ENCODE data around the gene PCBP3.
"Not testable (repeated sequence)": the region's sequence is repeated elsewhere in the genome, so short reads cannot be mapped to it uniquely, and the experiment has no call there.

Gene PCBP3

DNA sequence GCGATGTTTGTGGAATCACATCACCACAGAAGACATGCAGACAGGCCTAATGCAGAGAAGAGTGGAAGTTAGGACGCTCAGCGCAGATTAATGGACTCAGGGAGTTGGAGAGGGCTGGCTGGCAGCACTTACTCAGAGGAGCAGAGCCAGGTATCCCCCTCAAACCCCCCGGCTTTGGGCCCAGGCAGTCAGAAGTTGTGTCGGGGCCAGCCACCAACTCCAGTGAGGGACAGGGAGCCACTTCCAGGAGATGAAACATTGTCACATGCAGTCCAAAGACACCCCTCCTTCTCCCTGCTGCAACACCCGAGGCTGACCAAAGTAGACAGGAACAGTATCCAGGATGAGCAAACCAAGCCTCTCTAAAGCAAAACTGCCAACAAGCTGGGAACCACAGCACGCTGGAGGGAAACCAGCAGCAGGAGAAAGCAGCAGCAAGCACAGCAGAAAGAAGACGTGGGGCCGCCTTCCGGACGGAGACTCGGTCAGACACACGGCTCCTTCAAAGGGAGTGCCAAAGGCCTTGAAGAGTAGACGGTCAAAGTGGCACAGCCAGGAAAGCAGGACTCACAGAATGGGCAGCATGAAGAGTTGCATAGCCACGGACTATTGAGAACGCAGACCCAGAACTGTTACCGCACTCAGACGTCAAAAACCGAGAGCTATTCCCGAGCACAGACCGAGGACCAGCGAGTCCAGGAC, 149.3 kb downstream of the PCBP3 start:
- no peak for DNase-seq

GRCh38 chr21:45794027-45794426, 150.5 kb downstream of the PCBP3 start:
- no peak for DNase-seq

DNA sequence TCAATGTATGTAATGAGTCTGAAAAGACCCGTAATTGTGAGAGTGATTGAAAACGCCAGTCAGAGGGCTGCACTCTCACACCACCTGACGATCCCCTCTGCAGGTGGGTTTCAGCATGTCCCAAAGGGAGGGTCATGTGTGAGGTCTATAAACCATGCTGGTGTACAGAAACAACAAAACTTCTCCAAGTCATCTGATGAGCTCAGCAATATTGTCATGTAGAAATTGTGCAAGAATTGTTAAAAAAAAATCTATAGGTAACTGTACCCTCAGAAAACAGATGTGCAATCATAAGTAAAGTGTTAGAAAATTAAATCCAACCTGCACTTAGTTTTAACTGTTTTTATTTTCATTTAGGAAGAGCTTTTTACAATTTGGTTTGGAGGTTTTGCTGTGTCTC, 152.5 kb downstream of the PCBP3 start:
- DNase-seq = no peak

DNA sequence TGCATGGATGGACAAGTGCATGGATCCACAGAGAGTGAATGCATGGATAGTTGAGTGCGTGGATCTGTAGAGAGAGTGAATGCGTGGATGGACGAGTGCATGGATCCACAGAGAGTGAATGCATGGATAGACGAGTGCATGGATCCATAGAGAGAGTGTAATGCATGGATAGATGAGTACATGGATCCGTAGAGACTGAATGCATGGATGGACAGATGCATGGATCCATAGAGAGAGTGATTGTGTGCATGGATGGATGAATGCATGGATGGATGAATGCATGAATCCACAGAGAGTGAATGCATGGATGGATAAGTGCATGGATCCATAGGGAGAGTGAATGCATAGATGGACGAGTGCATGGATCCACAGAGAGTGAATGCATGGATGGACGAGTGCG, 153.8 kb downstream of the PCBP3 start:
- no peak for DNase-seq

DNA sequence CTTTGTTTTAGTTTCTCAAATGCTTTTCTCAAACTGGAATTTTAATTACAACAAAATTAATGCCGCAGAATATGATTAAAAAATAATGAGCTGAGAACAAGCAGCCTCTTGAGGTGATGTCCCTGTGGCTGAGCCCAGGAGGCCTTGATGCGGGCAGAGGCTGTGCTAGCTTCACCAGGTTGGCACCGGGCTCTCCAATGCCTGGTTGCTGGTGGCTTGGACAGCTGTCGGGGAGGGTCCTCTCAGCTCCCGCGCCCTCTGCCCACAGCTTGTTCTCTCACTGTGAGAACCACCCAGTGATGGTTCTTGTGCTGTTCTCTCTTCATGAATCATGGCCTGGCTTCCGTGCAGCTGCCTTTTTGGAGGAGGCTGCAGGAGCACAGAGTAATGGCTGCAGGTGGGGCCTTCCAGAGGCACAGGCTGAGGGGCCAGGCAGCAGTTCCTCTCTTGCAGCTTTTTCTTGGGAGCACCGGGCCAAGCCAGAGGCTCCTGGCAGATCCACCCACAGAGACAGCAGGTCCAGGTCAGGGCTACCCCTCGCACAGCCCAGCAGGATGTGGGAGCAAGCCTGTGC, 156.3 kb downstream of the PCBP3 start:
- DNase-seq = no peak

GRCh38 chr21:45800339-45801080, 157.0 kb downstream of the PCBP3 start:
- DNase-seq = no peak

GRCh38 chr21:45801129-45801964, 157.8 kb downstream of the PCBP3 start:
- DNase-seq = no peak

GRCh38 chr21:45801989-45802388, 158.5 kb downstream of the PCBP3 start:
- DNase-seq = no peak

DNA sequence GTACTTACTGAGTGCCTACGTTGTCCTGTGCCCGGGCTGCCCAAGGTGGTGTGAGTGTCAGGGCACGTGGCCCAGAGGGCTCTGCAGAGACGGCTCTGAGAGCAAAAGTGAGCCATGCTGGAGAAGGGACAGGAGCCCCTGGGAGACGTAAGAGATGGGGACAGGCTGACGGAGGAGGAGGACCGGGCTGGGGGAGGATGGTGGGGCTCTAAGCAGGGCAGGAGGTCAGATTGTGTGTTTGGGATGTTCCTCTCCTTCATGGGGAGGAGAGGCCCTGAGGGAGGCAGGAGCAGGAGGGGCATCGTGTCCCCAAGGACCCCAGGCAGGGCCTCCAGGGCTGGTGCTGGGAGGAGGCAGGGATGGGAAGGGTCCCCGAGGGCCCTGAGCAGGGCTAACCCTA, 158.9 kb downstream of the PCBP3 start:
- DNase-seq = no peak

GRCh38 chr21:45802956-45803617, 159.6 kb downstream of the PCBP3 start:
- DNase-seq = no peak

- DNase-seq = no peak
Observed at GRCh38 chr21:45803618-45804340, 160.3 kb downstream of the PCBP3 start.

DNA sequence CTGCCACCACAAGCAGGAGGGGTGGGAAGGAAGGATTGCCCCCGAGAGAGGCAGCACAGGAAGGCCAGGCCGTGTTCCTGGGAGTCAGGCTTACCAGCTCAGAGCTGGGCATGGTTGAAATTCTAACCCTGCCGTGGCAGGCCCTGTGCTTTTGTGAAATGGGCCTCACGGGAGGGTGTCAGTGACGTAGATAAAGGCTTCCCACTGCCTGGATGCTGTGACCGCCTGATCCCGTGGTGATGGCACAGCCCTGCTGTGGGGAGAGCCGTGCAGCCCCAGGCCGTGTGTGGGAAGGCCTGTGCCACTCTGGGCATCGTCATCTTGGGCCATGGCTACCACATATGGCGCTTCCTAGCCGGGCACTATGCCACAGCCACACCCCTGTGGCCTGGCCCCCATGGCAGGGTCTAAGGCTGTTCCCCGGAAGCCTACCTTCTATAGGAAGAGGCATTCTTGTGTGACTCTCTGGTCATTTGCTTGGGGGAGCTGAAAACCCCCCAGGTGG, 161.3 kb downstream of the PCBP3 start:
- no peak for DNase-seq

- no peak for DNase-seq
Observed at GRCh38 chr21:45805321-45805720, 161.8 kb downstream of the PCBP3 start.

GRCh38 chr21:45806042-45806441, 162.5 kb downstream of the PCBP3 start:
- no peak for DNase-seq

DNA sequence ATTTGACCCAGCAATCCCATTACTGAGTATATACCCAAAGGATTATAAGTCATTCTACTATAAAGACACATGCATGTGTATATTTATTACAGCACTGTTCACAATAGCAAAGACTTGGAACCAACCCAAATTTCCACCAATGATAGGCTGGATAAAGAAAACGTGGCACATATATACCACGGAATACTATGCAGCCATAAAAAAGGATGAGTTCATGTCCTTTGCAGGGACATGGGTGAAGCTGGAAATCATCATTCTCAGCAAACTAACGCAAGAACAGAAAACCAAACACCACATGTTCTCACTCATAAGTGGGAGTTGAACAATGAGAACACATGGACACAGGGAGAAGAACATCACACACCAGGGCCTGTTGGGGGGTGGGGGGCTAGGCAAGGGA, 165.1 kb downstream of the PCBP3 start:
- DNase-seq = not testable (repeated sequence)

- no peak for DNase-seq
Observed at GRCh38 chr21:45809421-45809820, 165.9 kb downstream of the PCBP3 start.

DNA sequence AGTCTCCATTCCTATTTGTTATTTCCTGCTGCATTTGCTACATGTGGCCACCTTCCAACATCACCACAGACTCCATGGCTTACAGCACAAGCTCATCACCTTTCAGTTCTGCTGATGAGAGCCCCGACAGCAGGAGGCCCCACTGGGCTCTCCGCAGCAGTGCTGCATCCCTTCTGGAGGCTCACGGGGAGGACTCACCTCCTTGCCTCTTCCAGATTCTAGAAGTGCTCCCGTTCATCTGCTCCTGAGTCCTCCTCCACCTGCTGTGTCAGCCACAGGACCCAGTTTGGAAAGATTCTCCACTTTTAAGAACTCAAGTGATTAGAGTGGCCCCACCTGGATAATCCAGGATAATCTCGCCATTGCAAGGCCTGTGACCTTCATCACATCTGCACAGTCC, 167.6 kb downstream of the PCBP3 start:
- DNase-seq = no peak

DNA sequence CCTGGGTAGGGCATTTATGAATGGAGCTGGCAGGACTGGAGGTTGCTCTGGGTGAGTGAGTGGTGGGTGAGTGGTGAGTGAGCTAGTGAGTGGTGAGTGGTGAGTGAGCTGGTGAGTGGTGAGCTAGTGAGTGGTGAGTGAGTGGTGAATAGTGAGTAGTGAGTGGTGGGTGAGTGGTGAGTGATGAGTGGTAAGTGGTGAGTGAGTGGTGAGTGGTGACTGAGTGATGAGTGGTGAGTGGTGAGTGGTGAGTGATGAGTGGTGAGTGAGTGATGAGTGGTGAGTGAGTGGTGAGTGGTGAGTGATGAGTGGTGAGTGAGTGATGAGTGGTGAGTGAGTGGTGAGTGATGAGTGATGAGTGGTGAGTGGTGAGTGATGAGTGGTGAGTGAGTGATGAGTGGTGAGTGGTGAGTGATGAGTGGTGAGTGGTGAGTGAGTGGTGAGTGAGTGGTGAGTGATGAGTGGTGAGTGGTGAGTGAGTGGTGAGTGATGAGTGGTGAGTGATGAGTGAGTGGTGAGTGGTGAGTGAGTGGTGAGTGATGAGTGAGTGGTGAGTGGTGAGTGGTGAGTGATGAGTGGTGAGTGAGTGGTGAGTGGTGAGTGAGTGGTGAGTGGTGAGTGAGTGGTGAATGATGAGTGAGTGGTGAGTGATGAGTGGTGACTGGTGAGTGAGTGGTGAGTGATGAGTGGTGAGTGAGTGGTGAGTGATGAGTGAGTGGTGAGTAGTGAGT, 170.8 kb downstream of the PCBP3 start:
- not testable (repeated sequence) for DNase-seq

DNA sequence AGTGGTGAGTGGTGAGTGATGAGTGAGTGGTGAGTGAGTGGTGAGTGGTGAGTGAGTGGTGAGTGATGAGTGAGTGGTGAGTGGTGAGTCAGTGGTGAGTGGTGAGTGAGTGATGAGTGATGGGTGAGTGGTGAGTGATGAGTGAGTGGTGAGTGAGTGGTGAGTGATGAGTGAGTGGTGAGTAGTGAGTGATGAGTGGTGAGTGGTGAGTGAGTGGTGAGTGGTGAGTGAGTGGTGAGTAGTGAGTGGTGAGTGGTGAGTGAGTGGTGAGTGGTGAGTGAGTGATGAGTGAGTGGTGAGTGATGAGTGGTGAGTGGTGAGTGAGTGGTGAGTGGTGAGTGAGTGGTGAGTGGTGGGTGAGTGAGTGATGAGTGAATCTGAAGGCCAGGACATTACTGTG, 172.3 kb downstream of the PCBP3 start:
- DNase-seq = not testable (repeated sequence)

DNA sequence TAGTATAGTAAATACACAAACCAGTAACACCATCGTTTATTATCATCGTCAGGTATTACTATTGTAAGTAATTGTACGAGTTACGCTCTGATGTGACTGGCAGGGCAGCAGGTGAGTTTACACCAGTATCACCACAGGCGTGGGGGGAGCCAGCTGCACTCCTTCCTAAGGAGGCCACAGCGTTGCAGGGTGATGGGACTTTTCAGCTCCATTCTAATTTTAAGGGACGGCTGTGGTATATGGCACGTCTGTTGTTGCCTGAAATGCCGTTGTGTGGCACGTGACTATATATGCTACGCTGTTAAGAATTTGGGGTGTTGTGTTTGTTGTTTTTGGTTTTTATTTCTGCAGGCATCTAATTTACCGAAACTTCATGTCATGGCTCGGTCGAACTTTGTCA, 173.3 kb downstream of the PCBP3 start:
- no peak for DNase-seq

GRCh38 chr21:45817345-45817744, 173.8 kb downstream of the PCBP3 start:
- no peak for DNase-seq

All from NCI-H748 treated with DMSO at 0.1 percent for 48 hours (cell line).